ENCODE measurements around the gene ZBTB11.

GRCh38 chr3:101634591-101635196, 42.2 kb downstream of the ZBTB11 start:
- no peak for TF ChIP-seq CTCF (IDR thresholded peaks at IDR 0.05)
- no peak for TF ChIP-seq EZH2phosphoT487 (IDR thresholded peaks at IDR 0.05)
- TF ChIP-seq EZH2 (IDR thresholded peaks at IDR 0.05) = no peak

Measured in neural progenitor cell (in vitro differentiated cells).